OCI-LY7 (cell line): ENCODE data around the gene MAPKAPK5. TPM values are rescaled to one million over a fixed set of nuclear protein-coding genes. Genes with fewer than 3 reads are reported as not detected.

Experiments
- BruUV-seq: library from RNA; stranded (reverse); fragments of 400-500 nt; replicated peaks from 2 replicates; lab custom pipeline; 2021; lab: Mats Ljungman, UMichigan
- CTCF ChIA-PET: fragments of 300-600 bp; sonication (Branson Sonifier 250); formaldehyde crosslinking; loops from one replicate; lab custom pipeline; 2022; ENCODE audit warnings: antibody characterized with exemption; ENCODE audit not compliant: unreplicated experiment; lab: Charles Lee
- POLR2A ChIA-PET: fragments of 300-600 bp; sonication (Branson Sonifier 250); formaldehyde crosslinking; loops from one replicate; lab custom pipeline; 2022; ENCODE audit warnings: antibody characterized with exemption; lab: Charles Lee
- DNase-seq: peaks from one replicate; pipeline ENCODE4 v3.0.0-alpha.2; 2015; ENCODE audit warnings: low spot score
- H2AFZ ChIP-seq: fragments of 200-600 bp; sonication (generic), shearing (Covaris generic); 2 replicates; pipeline ENCODE4 v1.6.1; 2014; ENCODE audit warnings: mild to moderate bottlenecking, antibody characterized with exemption, low read length, moderate library complexity
- H3K27ac ChIP-seq: fragments of 200-600 bp; sonication (generic); 2 replicates; pipeline ENCODE4 v1.5.1; 2014; ENCODE audit warnings: mixed run types, low read depth, mild to moderate bottlenecking, moderate library complexity, low read length, inconsistent platforms; ENCODE audit not compliant: poor library complexity, severe bottlenecking
- H3K36me3 ChIP-seq: fragments of 200-600 bp; sonication (generic); 2 replicates; pipeline ENCODE4 v1.6.1; 2014; ENCODE audit warnings: mild to moderate bottlenecking, antibody characterized with exemption, low read length, moderate library complexity, mixed read lengths; ENCODE audit not compliant: insufficient read depth
- H3K4me1 ChIP-seq: fragments of 200-600 bp; sonication (generic); 2 replicates; pipeline ENCODE4 v1.5.1; 2014; ENCODE audit warnings: mild to moderate bottlenecking, low read length; ENCODE audit not compliant: insufficient read depth, poor library complexity, severe bottlenecking
- H3K4me2 ChIP-seq: fragments of 200-600 bp; sonication (generic); 2 replicates; pipeline ENCODE4 v1.6.1; 2014; ENCODE audit warnings: mild to moderate bottlenecking, low read length
- H3K4me3 ChIP-seq: fragments of 200-600 bp; sonication (generic); 2 replicates; pipeline ENCODE4 v1.5.1; 2014; ENCODE audit warnings: mild to moderate bottlenecking, low read depth, low read length; ENCODE audit not compliant: poor library complexity, severe bottlenecking
- H3K79me2 ChIP-seq: fragments of 200-600 bp; sonication (generic); 2 replicates; pipeline ENCODE4 v1.6.1; 2016; ENCODE audit warnings: low read depth, mild to moderate bottlenecking, low read length, moderate library complexity, mixed read lengths; ENCODE audit not compliant: insufficient read depth
- H3K9me2 ChIP-seq: fragments of 200-600 bp; sonication (generic); 2 replicates; pipeline ENCODE4 v1.6.1; 2016; ENCODE audit warnings: mild to moderate bottlenecking, low read length, mixed read lengths; ENCODE audit not compliant: insufficient read depth
- H3K9me3 ChIP-seq: fragments of 200-600 bp; sonication (generic); 2 replicates; pipeline ENCODE4 v1.6.1; 2014; ENCODE audit warnings: mild to moderate bottlenecking, mixed run types, low read length, mixed read lengths
- H4K20me1 ChIP-seq: fragments of 200-600 bp; sonication (generic); 2 replicates; pipeline ENCODE4 v1.6.1; 2014; ENCODE audit warnings: mild to moderate bottlenecking, antibody characterized with exemption, low read length, moderate library complexity, mixed read lengths; ENCODE audit not compliant: insufficient read depth
- EZH2phosphoT487 ChIP-seq: fragments of 200-600 bp; sonication (generic); IDR thresholded peaks from 2 replicates; pipeline ENCODE4 v1.6.1; 2018; ENCODE audit warnings: low read depth, borderline replicate concordance, mild to moderate bottlenecking, mixed run types, antibody characterized with exemption, low read length, moderate library complexity, mixed read lengths
- intact Hi-C: fragments of 100-400 bp; cut with micrococcal nuclease; formaldehyde crosslinking; loops from one replicate; pipeline ENCODE4 v1.10.0; 2022; ENCODE audit not compliant: unreplicated experiment
- total RNA-seq, 2 experiments: library from RNA; depleted of rRNA in 1 of 2; stranded (reverse); fragments of >200 nt in 1 of 2; shearing (Covaris generic) in 1 of 2; gene quantifications; 2 replicates each; pipeline ENCODE4 v1.2.3, GENCODE V29; 2014 to 2022
- TF ChIP-seq, protein P1 (sequence below): fragments of 200-600 bp; sonication (generic); conservative IDR thresholded peaks from 2 replicates; pipeline ENCODE4 v1.5.1; 2014; ENCODE audit warnings: mild to moderate bottlenecking, antibody characterized with exemption, low read length, moderate library complexity, mixed read lengths

Gene MAPKAPK5
- total RNA-seq, 2 experiments from 2014 or later = 74.6 to 83.5 TPM

DNA sequence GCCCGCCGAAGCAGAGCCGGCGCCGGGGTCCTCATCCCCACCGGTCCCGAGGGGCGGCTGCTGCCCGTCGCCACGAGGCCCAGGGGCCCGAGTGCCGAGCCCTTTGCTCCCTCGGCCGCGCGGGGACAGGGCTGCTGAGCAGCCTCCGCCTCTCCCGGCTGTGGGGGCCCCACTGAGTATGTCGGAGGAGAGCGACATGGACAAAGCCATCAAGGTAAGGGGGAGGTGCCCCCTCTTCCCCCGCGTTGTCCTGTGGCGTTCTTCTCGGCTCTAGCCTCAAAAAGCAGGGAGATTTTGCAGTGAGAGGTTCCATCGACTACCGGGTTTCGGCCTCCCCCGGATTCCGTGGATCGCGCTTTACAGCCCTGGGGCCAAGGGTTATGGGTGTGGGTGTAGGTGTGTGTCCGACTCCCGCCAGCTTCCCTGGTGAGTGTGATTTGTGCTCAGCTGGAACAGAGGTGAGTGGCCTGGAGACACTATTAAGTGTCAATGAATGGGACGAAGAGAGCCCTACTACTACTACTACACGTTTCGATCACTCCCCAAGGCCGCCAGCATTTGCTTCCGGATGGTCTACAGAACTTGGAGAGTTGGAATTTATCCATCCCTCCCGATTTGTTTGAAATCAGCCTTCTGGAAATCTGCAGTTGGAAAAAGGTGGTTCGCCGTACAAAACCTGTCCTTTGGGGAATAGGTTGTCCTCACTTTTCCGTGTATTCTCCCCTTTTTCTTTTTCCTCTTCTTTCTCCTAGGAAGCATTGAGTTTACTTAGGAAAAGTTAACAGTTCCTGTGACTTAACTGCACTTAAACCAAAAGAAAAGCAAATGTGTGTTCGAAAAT is 748 bp downstream of the MAPKAPK5 start:
- H3K27ac ChIP-seq = peak overlapping the region; percentile 71
- ChIA-PET CTCF (no interaction called here), POLR2A (interaction anchor here (1.1 kb wide), 1 partner anchor 157 kb away, joined by 3 read pairs; the partner anchor contains the start of genes ACAD10 and BRAP)
- BruUV-seq = no TSS peak
- intact Hi-C loops = loop anchor here (1.0 to 10.0 kb wide), 2 partner anchors 172 to 542 kb away; partner anchors contain the start of gene HECTD4
- H3K4me2 ChIP-seq = peak overlapping the region; percentile 74
- H3K36me3 ChIP-seq = peaks cover 58% of the 10 kb centered on the region
- peaks cover 21% of the 10 kb centered on the region for H3K4me1 ChIP-seq
- peaks cover 80% of the 10 kb centered on the region for H3K79me2 ChIP-seq
- H3K9me2 ChIP-seq = no peaks in the 10 kb centered on the region
- peaks cover 5% of the 10 kb centered on the region; the same call in 1 of the 2 replicates for H4K20me1 ChIP-seq
- TF ChIP-seq, protein P1, sequence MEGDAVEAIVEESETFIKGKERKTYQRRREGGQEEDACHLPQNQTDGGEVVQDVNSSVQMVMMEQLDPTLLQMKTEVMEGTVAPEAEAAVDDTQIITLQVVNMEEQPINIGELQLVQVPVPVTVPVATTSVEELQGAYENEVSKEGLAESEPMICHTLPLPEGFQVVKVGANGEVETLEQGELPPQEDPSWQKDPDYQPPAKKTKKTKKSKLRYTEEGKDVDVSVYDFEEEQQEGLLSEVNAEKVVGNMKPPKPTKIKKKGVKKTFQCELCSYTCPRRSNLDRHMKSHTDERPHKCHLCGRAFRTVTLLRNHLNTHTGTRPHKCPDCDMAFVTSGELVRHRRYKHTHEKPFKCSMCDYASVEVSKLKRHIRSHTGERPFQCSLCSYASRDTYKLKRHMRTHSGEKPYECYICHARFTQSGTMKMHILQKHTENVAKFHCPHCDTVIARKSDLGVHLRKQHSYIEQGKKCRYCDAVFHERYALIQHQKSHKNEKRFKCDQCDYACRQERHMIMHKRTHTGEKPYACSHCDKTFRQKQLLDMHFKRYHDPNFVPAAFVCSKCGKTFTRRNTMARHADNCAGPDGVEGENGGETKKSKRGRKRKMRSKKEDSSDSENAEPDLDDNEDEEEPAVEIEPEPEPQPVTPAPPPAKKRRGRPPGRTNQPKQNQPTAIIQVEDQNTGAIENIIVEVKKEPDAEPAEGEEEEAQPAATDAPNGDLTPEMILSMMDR = no peak
- TF ChIP-seq EZH2phosphoT487 = no peak
- peak overlapping the region; percentile 44 for H2AFZ ChIP-seq
- DNase-seq = no peak
- H3K4me3 ChIP-seq = peak overlapping the region; percentile 86
- peaks cover 3% of the 10 kb centered on the region for H3K9me3 ChIP-seq

DNA sequence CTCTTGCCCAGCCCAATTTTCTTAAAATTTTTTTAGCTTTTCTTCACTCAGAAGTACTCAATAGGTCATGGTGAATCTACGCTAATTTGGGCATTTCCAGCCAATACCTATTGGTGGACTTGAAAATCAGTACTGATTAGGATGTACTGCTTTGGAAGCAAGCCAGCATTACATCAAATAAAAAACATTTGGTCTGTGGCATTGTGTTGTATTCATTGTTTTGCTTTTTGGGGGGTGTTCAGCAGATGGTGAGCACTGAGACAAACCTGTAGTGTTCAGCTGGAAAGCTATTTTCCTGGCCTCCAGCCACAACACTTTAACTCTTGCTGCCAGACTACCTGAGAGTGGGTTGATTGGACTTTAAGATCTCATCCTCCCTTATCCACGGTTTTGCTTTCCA is 4.0 kb downstream of the MAPKAPK5 start:
- BruUV-seq = no TSS peak
- CTCF ChIA-PET = no interaction called here

More for the DNA sequence above, 4.0 kb downstream of the MAPKAPK5 start:
- Histone ChIP-seq H2AFZ (no peak overlapping the region), H3K4me3 (no peak overlapping the region), H4K20me1 (0 out of 2 replicates have a peak, but pooled peaks cover 5% of the 10 kb centered on the region), H3K9me3 (peaks cover 15% of the 10 kb centered on the region), H3K36me3 (peaks cover 71% of the 10 kb centered on the region), H3K79me2 (peaks cover 90% of the 10 kb centered on the region), H3K27ac (no peak overlapping the region), H3K9me2 (no peaks in the 10 kb centered on the region), H3K4me1 (peaks cover 6% of the 10 kb centered on the region), H3K4me2 (no peak overlapping the region)
- intact Hi-C loops = loop anchor here (10.0 kb wide), 1 partner anchor 539 kb away; the partner anchor contains the start of gene HECTD4
- DNase-seq = no peak
- POLR2A ChIA-PET = interaction anchor here (0.5 kb wide), 1 partner anchor 260 kb away, joined by 6 read pairs; no protein-coding TSS in a partner anchor
- TF ChIP-seq, protein P1 = no peak
- no peak for TF ChIP-seq EZH2phosphoT487
